Omental fat pad (tissue), 4 donors: ENCODE measurements around the gene CDC23. TPM values are rescaled to one million over a fixed set of nuclear protein-coding genes. Genes with fewer than 3 reads are reported as not detected.
A peak's percentile ranks its signal among the peaks of the same experiment; 100 is the strongest.
"Not testable (repeated sequence)": the region's sequence is repeated elsewhere in the genome, so short reads cannot be mapped to it uniquely, and the experiment has no call there.

Experiments
- ATAC-seq: fragments of 150-250 bp; one replicate; pipeline ENCODE4 v1.9.1; 2016; ENCODE audit warnings: mild to moderate bottlenecking, moderate library complexity; ENCODE audit not compliant: low FRiP score
- DNase-seq: peaks from one replicate; pipeline ENCODE4 v3.0.0-alpha.2; 2019; ENCODE audit warnings: low spot score
- CTCF ChIP-seq, 3 donors: fragments of 450-650 bp; IDR thresholded peaks; one replicate each; pipeline ENCODE4 v1.5.1; 2016 to 2017; ENCODE audit warnings: antibody characterized with exemption in 3 of 3, mild to moderate bottlenecking in 3 of 3, moderate library complexity in 2 of 3
- total RNA-seq, 4 donors: library from RNA; depleted of rRNA; stranded (reverse); fragments of >200 nt; gene quantifications; one replicate each; pipeline ENCODE4 v1.1.0, GENCODE V29; 2016

Gene CDC23
- total RNA-seq, 4 donors from 2014 or later = 11.6 to 16.3 (median 14.5) TPM

- ATAC-seq = no peak
These were observed 44.0 kb downstream of the CDC23 start for GRCh38 chr5:138169124-138169523.

GRCh38 chr5:138163721-138164120 lies 49.4 kb downstream of the CDC23 start:
- DNase-seq (no peak), ATAC-seq (no peak)
- TF ChIP-seq CTCF (IDR thresholded peaks at IDR 0.05) = no peak

More at GRCh38 chr5:138169124-138169523, 44.0 kb downstream of the CDC23 start:
- no peak for DNase-seq
- TF ChIP-seq CTCF (IDR thresholded peaks at IDR 0.05) = no peak

- ATAC-seq (no peak), DNase-seq (no peak)
- TF ChIP-seq CTCF (IDR thresholded peaks at IDR 0.05) = no peak
These were observed 52.4 kb downstream of the CDC23 start for GRCh38 chr5:138160706-138161105.

- TF ChIP-seq CTCF (IDR thresholded peaks at IDR 0.05) = no peak
- ATAC-seq = no peak
- no peak for DNase-seq
These were observed 53.5 kb downstream of the CDC23 start for GRCh38 chr5:138159666-138160065.

GRCh38 chr5:138157626-138158025 lies 55.5 kb downstream of the CDC23 start:
- no peak for DNase-seq
- no peak for ATAC-seq
- no peak for TF ChIP-seq CTCF (IDR thresholded peaks at IDR 0.05)

GRCh38 chr5:138155977-138156376 lies 57.1 kb downstream of the CDC23 start:
- DNase-seq, ATAC-seq: not testable (repeated sequence)

GRCh38 chr5:138149530-138149929 lies 63.6 kb downstream of the CDC23 start:
- TF ChIP-seq CTCF (IDR thresholded peaks at IDR 0.05) = no peak
- no peak for DNase-seq
- ATAC-seq = no peak

GRCh38 chr5:138148811-138149210 lies 64.3 kb downstream of the CDC23 start:
- TF ChIP-seq CTCF (IDR thresholded peaks at IDR 0.05) = no peak
- no peak for DNase-seq
- ATAC-seq = peak; percentile 41

- not testable (repeated sequence) for DNase-seq, ATAC-seq
These were observed 69.5 kb downstream of the CDC23 start for GRCh38 chr5:138143578-138143977.
